ENCODE results near the gene RACK1. TPM values are rescaled to one million over a fixed set of nuclear protein-coding genes. Genes with fewer than 3 reads are reported as not detected.

The RACK1 gene
- total and polyA plus RNA-seq, 2 of the 4 experiments (the other 2 are of a cell fraction), result 4,263 to 9,350 TPM

GRCh38 chr5:181230551-181230950, 13.2 kb downstream of the RACK1 start:
- no peak overlapping the region for H3K14ac ChIP-seq (replicated peaks; ENCODE audit: low read depth, low read length)
- peaks cover 11 to 21% of the 10 kb centered on the region in 2 experiments for H3K79me1 ChIP-seq (ENCODE audit: low read depth in 1 of 2, low read length in 2 of 2)
- ChIA-PET CTCF (no interaction called here), POLR2A (ENCODE audit: unreplicated experiment) (no interaction called here)
- H3K27me3 ChIP-seq (ENCODE audit: control insufficient read depth, insufficient read depth, low read length), result no peaks in the 10 kb centered on the region
- peaks cover 22% of the 10 kb centered on the region for H4K20me1 ChIP-seq (ENCODE audit: insufficient read depth, low read length)
- H3K36me3 ChIP-seq (ENCODE audit: control insufficient read depth, insufficient read depth, low read length), result peaks cover 46% of the 10 kb centered on the region
- no peak overlapping the region for H4K91ac ChIP-seq (ENCODE audit: insufficient read depth, low read depth, low read length)
- no peak overlapping the region for H4K8ac ChIP-seq (ENCODE audit: low read depth in 2 of 2, low read length in 2 of 2)
- no peak overlapping the region for H3K9ac ChIP-seq (ENCODE audit: low read depth, low read length)
- H3K9me1 ChIP-seq (ENCODE audit: insufficient read depth, low read length), result no peaks in the 10 kb centered on the region
- H3K4me1 ChIP-seq (ENCODE audit: control insufficient read depth, insufficient read depth, low read length), result no peaks in the 10 kb centered on the region
- H2AK9ac ChIP-seq (replicated peaks; ENCODE audit: low read depth, low read length, poor library complexity), result no peak overlapping the region
- no peak overlapping the region for H3K56ac ChIP-seq (ENCODE audit: extremely low read depth, insufficient read depth, low read length)
- no peak overlapping the region for H3K27ac ChIP-seq (ENCODE audit: insufficient read depth, low read length)
- no peak overlapping the region for H3K23ac ChIP-seq (ENCODE audit: low read depth, low read length)
- in situ Hi-C loops (cut with MboI; ENCODE audit: low sequenced_read_pairs) (no loop called here), intact Hi-C loops (cut with micrococcal nuclease) (no loop called here), dilution Hi-C loops (cut with HindIII; ENCODE audit: low sequenced_read_pairs, unreplicated experiment) (no loop called here)
- 100% methylated on average over 1 of the region's 6 CpGs; no CpG with 5 or more reads in 1 of the 2 experiments for WGBS, 2 experiments (ENCODE audit: extremely low coverage in 2 of 2, insufficient read length in 1 of 2)
- no peak overlapping the region for H3K4ac ChIP-seq (ENCODE audit: low read depth, low read length)
- ATAC-seq (ENCODE audit: low read depth), result no peak
- no peak overlapping the region for H4K5ac ChIP-seq (ENCODE audit: low read depth, low read length)
- no peak overlapping the region for H2BK15ac ChIP-seq (ENCODE audit: low read depth, low read length)
- no TSS peak for BruUV-seq (replicated peaks)
- H2BK5ac ChIP-seq (ENCODE audit: low read depth, low read length, poor library complexity, severe bottlenecking), result no peak overlapping the region
- DNase-seq, result no peak
- H3K18ac ChIP-seq (ENCODE audit: low read depth, low read length), result no peak overlapping the region
- no peak overlapping the region for H2AK5ac ChIP-seq (ENCODE audit: low read depth, low read length)
- H3K4me2 ChIP-seq (ENCODE audit: low read depth, low read length), result no peak overlapping the region
- H2BK120ac ChIP-seq (ENCODE audit: low read depth, low read length), result no peak overlapping the region
- H2AFZ ChIP-seq (replicated peaks; ENCODE audit: low read length, poor library complexity), result no peak overlapping the region
- TF ChIP-seq NFE2L2 (IDR thresholded peaks at IDR 0.05; ENCODE audit: low read depth, low read length) (no peak), BHLHE40 (IDR thresholded peaks at IDR 0.05; ENCODE audit: low read depth, low read length) (no peak), USF2 (IDR thresholded peaks at IDR 0.05; ENCODE audit: low read depth, low read length) (no peak), CHD1 (IDR thresholded peaks at IDR 0.05; ENCODE audit: low read depth, low read length) (no peak), RFX5 (IDR thresholded peaks at IDR 0.05; ENCODE audit: low read depth, low read length) (no peak), FOS (IDR thresholded peaks at IDR 0.05; ENCODE audit: low read depth, low read length) (no peak), SMC3 (IDR thresholded peaks at IDR 0.05; ENCODE audit: low read depth, low read length) (no peak), CTCF (conservative IDR thresholded peaks at IDR 0.05; ENCODE audit: low read depth, low read length) (no peak)
- H3K9me3 ChIP-seq (ENCODE audit: control insufficient read depth, insufficient read depth, low read length), result no peaks in the 10 kb centered on the region
- H3K4me3 ChIP-seq (ENCODE audit: insufficient read depth, low read depth, low read length), result no peak overlapping the region
- no peak overlapping the region for H2BK20ac ChIP-seq (ENCODE audit: low read depth, low read length)
